Measurements from ENCODE around the gene SMAD6. TPM values are rescaled to one million over a fixed set of nuclear protein-coding genes. Genes with fewer than 3 reads are reported as not detected.

SMAD6 gene
- total RNA-seq, 1 donor from 2014 or later, result 20.8 TPM

- DNase-seq (ENCODE audit: low read depth), result no peak
Observed at GRCh38 chr15:66796343-66796742, 94.3 kb downstream of the SMAD6 start.

- no peak for DNase-seq (ENCODE audit: low read depth)
Observed at GRCh38 chr15:66797921-66798320, 95.9 kb downstream of the SMAD6 start.

- DNase-seq (ENCODE audit: low read depth), result no peak
Observed at GRCh38 chr15:66798426-66799061, 96.5 kb downstream of the SMAD6 start.

GRCh38 chr15:66799242-66799641, 97.2 kb downstream of the SMAD6 start:
- DNase-seq (ENCODE audit: low read depth), result no peak

GRCh38 chr15:66800584-66801235, 98.7 kb downstream of the SMAD6 start:
- no peak for DNase-seq (ENCODE audit: low read depth)

- no peak for DNase-seq (ENCODE audit: low read depth)
Observed at GRCh38 chr15:66801266-66801665, 99.2 kb downstream of the SMAD6 start.

- peak; percentile 48 for DNase-seq (ENCODE audit: low read depth)
Observed at GRCh38 chr15:66802025-66803001, 100.3 kb downstream of the SMAD6 start.

- peak; percentile 97 for DNase-seq (ENCODE audit: low read depth)
Observed at GRCh38 chr15:66803182-66803729, 101.2 kb downstream of the SMAD6 start.

- DNase-seq (ENCODE audit: low read depth), result no peak
Observed at GRCh38 chr15:66803749-66804148, 101.7 kb downstream of the SMAD6 start.

GRCh38 chr15:66805202-66805885, 103.3 kb downstream of the SMAD6 start:
- peak; percentile 25 for DNase-seq (ENCODE audit: low read depth)

GRCh38 chr15:66808181-66808824, 106.3 kb downstream of the SMAD6 start:
- DNase-seq (ENCODE audit: low read depth), result no peak

GRCh38 chr15:66809664-66810063, 107.6 kb downstream of the SMAD6 start:
- DNase-seq (ENCODE audit: low read depth), result no peak

- DNase-seq (ENCODE audit: low read depth), result peak; percentile 76
Observed at GRCh38 chr15:66815318-66815717, 113.3 kb downstream of the SMAD6 start.

- DNase-seq (ENCODE audit: low read depth), result no peak
Observed at GRCh38 chr15:66816201-66816600, 114.2 kb downstream of the SMAD6 start.

GRCh38 chr15:66819084-66819483, 117.0 kb downstream of the SMAD6 start:
- DNase-seq (ENCODE audit: low read depth), result peak; percentile 55

GRCh38 chr15:66820481-66821176, 118.6 kb downstream of the SMAD6 start:
- DNase-seq (ENCODE audit: low read depth), result no peak

- no peak for DNase-seq (ENCODE audit: low read depth)
Observed at GRCh38 chr15:66821307-66821706, 119.3 kb downstream of the SMAD6 start.

- DNase-seq (ENCODE audit: low read depth), result no peak
Observed at GRCh38 chr15:66822114-66822513, 120.1 kb downstream of the SMAD6 start.

GRCh38 chr15:66822576-66822975, 120.5 kb downstream of the SMAD6 start:
- DNase-seq (ENCODE audit: low read depth), result no peak

- no peak for DNase-seq (ENCODE audit: low read depth)
Observed at GRCh38 chr15:66823601-66824000, 121.6 kb downstream of the SMAD6 start.
